AG20443 (cell line): ENCODE data around the gene BTBD18.
"Not testable (repeated sequence)": the region's sequence is repeated elsewhere in the genome, so short reads cannot be mapped to it uniquely, and the experiment has no call there.

Experiments used
- DNase-seq: peaks from one replicate; pipeline ENCODE4 v3.0.0; 2012; ENCODE audit warnings: low spot score, mixed read lengths

Gene BTBD18

DNA sequence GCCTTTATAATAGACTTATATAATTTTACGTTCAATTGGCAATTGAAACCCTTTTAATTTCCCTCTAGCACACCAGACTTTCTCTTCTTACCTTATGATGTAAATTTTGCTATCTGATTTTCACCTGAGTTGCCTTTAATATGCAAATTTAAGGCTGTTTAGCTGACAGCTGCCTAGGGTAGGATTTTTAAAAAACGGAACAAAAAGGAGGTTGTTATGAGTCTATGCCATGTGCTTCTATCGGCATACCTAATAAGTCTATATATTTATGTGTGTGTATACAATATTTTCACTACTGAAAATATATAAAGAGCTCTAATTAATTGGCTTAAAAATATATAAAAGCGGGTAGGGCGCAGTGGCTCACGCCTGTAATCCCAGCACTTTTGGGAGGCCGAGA, 22.1 kb downstream of the BTBD18 start:
- DNase-seq, result no peak

DNA sequence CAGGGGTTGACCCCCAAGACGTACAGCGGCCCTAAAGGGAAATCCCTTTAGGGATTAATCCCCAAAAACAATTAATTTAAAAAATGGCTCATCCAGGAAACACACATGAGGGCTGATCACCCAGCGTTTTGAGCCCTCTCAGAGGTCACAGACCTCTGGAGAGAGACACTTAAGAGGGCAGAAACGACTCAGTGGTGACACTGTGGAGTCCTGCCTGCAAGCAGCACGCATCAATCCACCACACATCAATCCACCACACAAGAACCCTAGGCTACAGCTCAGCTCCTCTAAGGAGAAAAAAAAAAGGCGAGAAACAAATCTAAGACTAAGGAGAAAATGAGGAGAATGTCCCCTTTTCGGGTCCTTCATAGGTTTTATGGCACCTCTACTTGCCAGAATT, 22.8 kb downstream of the BTBD18 start:
- DNase-seq, result no peak

DNA sequence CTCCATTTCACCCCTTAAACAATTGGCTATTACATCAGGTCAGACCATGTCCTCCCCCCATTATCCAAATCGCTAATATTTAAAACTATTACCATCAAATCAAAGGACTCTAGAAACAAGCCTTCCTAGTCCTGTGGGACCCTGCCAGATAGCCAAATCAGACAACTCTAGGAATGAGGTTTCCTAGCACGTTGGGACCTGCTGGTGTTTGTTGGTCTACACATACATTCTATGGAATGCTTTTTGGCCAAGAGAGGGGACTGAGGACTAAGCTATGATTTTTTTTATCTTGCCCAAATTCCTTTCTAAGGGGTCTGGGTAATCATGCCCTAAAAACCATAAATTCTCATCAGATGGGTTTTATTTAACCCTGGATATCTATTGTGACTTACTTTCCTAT, 24.4 kb downstream of the BTBD18 start:
- no peak for DNase-seq

DNA sequence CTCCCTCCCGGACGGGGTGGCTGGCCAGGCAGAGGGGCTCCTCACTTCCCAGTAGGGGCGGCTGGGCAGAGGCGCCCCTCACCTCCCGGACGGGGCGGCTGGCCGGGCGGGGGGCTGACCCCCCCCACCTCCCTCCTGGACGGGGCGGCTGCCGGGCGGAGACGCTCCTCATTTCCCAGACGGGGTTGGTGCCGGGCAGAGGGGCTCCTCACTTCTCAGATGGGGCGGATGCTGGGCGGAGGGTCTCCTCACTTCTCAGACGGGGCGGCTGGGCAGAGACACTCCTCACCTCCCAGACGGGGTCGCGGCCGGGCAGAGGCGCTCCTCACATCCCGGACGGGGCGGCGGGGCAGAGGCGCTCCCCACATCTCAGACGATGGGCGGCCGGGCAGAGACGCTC, 34.9 kb downstream of the BTBD18 start:
- DNase-seq, result not testable (repeated sequence)

DNA sequence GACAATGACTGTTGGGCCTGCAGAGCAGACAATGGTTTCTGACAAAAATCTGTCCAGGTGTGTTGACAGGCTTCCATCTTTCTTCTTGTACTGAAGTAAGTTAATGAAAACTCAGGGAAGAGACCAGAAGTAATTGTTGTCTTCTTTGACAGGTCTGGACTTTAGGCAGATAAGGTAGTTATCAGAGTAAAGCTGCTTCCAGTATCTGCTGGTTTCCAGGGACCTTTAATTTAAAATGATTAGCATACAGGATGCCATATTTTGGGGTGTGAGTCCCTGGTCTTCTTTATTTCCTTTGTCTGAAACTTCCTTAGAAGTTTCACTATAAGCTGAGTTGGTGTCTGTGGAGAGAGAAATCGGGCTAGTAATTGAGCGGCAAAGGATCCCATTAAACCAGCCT, 37.8 kb downstream of the BTBD18 start:
- DNase-seq, result no peak

DNA sequence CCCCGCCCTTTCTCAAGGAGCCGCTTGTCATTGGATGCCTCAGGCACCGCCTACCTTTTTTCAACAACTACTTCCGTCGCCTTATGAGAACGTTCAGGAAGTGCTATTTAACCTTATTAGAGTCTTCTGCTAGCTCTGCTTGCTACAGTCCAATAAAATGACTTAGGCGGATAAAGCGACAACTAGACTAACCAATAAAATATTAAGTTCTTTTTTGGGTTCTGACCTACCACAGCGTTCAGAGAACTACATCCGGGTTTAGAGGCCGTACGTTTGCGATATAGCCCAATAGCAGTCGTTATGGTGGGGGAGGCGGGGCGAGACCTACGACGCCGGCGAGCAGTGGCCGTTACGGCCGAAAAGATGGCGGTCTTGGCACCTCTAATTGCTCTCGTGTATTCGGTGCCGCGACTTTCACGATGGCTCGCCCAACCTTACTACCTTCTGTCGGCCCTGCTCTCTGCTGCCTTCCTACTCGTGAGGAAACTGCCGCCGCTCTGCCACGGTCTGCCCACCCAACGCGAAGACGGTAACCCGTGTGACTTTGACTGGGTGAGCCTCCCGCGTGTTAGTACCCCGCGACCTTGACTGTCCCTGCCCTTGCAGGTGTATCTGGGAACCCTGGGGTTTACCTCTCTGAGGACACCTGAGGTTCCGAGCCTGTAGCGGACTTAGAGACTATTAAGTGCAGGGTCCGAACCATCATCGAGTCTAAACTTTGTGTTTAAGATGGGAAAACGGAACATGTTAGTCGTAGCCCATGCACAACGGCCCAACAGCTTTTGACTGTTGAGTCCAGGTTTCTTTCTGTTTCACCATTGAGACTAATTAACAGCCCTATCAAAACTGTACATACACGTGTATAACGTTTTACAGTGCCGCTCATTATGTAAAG, 39.1 kb downstream of the BTBD18 start, which contains the start of gene TMX2:
Gene TMX2, plus strand, starts transcription at position 338 of the 895 bp plus-strand sequence. Its CDS starts 26 bp downstream, at position 364.
- peak; percentile 95 for DNase-seq

DNA sequence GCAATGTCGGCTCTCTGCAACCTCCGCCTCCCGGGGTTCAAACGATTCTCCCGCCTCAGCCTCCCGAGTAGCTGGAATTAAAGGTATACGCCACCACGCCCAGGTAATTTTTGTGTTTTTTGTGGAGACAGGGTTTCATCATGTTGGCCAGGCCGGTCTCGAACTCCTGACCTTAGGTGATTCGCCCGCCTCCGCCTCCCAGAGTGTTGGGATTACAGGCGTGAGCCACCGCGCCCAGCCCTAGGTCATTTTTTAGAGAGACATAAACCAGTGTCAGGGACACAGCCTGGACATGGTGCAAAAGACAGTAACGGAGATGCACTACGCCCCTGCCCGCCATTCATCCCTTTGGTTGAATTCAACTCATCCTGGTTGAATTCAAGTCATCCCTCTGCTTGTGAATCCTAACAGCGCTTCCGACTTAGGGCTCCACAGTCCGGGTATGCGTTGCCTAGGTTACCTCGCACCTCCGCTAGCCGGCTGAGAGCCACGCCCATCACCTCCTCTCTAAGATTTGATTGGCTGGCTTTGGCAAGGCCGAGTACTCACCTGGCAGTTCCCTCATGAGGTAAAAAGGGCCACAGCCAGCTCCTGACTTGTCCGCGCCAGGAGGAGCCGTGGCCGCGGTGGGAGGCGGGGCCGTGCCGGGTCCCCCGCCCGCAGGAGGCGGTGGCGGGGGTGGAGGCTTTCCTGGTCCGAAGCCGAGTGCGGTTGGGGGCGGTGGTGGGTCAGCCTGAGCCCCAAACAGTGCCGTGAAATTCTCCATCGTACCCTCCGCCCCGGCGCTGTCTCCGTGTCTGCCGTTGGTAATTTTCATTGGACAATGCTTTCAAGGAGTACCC, 40.0 kb downstream of the BTBD18 start, which contains the start of gene MED19:
Gene MED19, minus strand, starts transcription at position 802 of the 842 bp plus-strand sequence. Its CDS starts 36 bp downstream, at position 766.
- no peak for DNase-seq

DNA sequence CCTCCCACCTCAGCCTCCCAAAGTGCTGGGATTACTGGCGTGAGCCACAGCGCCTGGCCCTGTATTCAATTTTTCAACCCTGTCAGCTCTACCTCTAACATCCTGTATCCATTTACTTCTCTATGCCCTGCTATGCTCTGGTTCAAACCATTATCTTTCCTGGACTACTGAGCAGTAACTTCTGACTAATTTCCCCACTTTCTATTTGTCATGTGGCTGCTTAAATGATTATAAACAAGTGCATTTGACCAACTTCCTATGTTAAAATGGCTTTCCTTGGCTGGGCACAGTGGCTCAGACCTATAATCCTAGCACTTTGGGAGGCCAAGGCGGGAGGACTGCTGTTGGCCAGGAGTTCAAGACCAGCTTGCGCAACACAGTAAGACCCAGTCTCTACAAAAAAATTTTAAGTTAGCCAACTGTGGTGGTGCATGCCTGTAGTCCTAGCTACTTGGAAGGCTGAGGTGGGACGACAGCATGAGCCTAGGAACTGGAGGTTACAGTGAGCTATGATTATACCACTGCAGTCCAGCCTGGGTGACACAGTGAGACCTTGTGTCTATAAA, 41.7 kb downstream of the BTBD18 start:
- no peak for DNase-seq

DNA sequence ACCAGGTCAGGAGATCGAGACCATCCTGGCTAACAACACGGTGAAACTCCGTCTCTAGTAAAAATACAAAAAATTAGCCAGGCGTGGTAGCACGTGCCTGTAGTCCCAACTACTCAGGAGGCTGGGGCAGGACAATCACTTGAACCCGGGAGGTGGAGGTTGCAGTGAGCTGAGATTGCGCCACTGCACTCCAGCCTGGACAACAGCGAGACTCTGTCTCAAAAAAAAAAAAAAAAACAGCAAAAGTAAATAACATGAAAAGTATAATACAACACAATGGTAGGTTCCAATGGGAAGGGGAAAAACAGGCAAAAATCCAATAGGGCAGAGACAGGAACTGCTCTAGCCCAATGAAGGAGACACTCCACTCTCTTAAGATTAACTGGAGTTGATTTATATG, 46.2 kb downstream of the BTBD18 start:
- DNase-seq, result not testable (repeated sequence)

DNA sequence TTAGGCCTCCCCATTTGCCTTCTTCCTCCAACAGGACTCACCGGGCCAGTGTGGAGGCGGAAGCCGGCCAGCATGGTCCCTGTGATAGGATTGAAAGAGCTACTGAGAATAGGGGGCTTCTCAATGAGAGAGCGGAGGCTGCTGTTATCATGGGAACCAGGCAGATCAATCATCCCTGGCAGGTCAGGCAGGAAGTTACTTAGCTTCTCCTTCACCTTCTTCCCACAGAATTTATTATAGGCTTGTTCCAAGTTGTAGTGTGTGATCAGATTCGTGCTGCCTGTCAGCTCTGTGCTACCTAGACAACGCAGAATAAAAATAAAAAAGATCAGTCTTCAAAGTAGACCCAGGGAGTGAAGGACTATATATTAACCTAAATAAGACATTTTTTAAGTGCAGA, 46.7 kb downstream of the BTBD18 start:
- DNase-seq, result no peak

DNA sequence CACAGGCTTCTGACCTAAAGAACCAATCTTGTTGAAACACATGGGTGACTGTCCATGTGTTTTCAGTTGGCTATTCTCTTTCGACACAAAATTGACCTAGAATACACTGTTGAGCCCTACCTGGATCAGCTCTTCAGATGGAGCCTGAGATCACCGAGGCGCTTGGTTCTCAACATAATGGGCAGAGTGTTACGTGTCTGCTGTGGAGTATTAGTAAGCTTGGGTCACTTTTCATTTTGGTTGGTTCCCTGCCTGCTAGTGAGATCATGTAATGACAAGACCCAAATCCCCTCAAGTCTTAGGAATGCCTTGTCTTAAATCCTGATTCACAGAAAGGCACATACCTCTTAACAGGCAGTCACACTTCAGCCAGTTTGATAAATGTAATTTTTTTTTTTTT, 48.3 kb downstream of the BTBD18 start:
- no peak for DNase-seq

DNA sequence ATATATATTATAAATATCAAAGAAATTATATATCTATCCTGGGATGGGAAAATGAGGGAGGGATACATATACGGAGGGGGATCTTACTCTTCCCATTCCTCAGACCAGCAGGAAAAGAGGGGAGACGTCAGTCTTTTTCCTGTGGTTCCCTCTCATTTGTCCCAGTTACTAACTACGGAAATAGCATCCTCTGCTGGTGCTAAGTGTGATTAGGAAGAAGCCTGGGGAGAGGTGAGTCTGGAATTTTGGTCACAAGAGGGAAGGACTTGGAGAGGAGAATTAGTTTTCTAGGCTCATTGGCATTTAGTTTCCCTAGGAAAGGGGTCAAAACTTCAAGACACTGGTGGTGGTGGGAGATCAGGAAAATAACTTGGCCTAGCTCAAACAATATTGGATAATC, 51.2 kb downstream of the BTBD18 start:
- DNase-seq, result no peak

DNA sequence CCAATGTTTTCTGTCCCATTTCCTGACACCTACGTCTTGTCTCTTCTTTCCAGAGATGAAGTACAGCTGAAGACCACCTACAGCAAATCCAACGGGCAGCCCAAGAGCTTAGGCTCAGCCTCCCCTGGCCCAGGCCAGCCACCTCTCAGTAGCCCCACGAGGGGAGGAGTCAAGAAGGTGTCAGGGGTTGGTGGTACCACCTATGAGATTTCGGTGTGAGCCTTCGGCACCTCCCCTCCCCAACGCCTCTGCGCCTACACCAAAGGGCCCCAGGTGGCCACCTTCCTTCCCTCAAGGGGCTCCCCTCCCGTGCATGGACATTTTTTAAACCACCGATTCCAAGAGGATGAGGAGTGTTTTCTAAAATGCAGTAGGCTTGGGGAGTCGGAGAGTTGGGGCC, 51.8 kb downstream of the BTBD18 start:
- DNase-seq, result no peak

DNA sequence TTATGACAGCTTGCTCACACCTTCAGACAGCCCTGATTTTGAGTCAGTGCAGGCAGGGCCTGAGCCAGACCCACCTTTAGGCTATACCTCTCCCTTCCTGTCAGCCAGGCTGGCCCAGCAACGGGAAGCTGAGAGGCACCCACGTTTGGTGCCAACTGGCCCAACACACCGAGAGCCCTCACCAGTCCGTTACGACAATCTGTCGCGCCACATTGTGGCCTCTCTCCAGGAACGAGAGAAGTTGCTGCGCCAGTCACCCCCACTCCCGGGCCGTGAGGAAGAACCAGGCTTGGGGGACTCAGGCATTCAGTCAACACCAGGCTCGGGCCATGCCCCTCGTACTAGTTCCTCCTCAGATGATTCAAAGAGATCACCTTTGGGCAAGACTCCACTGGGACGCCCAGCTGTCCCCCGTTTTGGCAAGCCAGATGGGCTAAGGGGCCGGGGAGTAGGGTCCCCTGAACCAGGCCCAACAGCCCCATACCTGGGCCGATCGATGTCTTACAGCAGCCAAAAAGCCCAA, 52.7 kb downstream of the BTBD18 start:
- DNase-seq, result no peak
